ENCODE data around the gene CCDC91.
"Not testable (repeated sequence)": the region's sequence is repeated elsewhere in the genome, so short reads cannot be mapped to it uniquely, and the experiment has no call there.

CCDC91 gene

GRCh38 chr12:28296287-28296686 is 106.0 kb downstream of the CCDC91 start:
- no peak for DNase-seq

DNA sequence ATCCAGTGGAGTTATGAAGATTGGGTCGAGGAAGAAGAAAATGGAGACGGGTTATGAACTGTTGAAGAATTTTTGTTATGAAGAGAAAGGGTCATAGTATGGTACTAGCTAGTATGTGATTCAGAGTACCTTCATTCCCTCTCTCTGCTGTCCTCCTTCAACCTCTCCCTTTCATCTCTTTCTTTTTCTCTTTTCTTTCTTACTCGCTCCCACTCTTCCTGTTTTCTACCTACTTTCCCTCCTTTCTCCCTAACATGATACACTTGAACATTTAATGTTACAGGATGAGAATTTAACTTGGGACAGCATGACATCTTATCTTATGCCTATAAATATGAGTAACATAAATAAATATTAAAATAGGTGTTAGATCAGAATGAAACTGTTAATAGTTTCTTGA is 112.9 kb downstream of the CCDC91 start:
- DNase-seq = no peak

- DNase-seq = no peak
Measured at GRCh38 chr12:28306535-28306934, 116.3 kb downstream of the CCDC91 start.

- DNase-seq = no peak
Measured at GRCh38 chr12:28308891-28309290, 118.6 kb downstream of the CCDC91 start.

DNA sequence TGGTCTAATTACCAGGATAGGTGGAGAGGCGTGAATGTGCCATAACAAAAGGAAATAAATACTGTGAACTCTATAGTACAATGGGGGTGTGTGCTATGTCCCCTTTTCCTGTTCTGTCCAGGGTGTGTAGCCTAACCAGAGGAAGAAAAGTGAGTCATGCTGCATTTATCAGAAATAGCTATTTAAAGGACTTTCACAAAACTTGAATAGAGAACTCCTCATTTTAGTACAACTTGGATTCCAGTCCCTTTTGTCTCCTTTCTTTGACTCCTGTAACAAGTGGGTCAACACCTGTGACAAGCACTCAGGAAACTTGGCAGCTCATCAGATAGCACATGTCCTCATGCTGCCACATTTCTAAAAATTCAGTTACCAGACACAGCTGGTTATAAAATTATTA is 123.4 kb downstream of the CCDC91 start:
- no peak for DNase-seq

DNA sequence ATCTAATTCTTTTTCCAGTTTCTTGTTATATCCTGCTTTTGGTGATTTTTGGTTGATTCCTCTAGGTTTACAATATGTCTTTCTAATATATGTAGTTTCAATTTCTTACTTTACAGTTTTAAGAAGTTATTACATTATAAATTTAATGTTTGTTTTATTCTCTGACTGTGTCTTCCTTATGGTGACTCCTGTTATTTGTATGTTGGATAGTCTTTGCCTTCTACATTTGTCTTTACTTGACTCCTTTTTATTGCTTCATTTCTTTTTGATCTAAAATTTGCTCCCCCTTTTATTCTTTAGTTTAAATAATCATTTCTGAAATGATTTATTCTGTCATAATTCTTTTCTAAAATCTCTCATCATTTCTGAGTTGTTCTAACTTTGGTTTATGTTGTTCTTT is 125.8 kb downstream of the CCDC91 start:
- no peak for DNase-seq

- DNase-seq = no peak
Measured at GRCh38 chr12:28318273-28318672, 128.0 kb downstream of the CCDC91 start.

DNA sequence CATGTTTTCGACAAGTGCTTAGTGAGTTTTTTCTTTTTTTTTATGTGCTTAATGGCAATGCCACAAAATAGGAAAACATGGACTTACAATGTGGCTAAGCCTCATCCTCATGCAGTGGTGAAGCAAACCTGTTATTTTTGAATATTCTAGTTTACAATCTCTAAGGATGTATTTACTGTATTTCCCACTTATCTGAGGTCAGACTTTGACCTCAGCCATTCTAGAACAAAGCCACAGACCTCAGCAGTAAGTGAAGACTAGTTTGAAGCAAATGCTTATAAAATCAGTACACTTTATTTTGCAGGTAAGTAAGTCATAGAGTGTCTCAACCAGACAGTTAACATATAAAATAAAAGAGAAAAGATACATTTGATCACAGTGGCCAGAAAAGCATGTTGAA is 130.1 kb downstream of the CCDC91 start:
- no peak for DNase-seq

DNA sequence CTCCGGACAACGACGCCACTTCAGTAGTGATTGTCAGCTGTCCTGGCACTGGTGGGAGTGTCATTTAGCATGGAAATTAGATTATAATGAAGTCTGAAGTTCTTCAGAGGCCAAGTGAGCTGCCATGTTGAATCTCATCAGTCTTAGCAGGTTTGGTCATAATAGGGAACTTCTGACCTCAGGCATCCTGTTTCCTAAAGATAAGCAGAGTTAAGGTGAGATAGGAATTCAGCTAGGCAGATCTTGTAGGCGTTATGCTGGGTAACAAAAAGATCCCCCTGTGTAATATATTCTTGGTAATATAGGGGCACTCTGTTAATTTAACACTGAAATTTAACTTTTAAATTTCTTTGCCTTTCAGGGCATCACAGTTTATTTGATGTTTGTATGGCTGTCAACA is 137.5 kb downstream of the CCDC91 start:
- DNase-seq = no peak

DNA sequence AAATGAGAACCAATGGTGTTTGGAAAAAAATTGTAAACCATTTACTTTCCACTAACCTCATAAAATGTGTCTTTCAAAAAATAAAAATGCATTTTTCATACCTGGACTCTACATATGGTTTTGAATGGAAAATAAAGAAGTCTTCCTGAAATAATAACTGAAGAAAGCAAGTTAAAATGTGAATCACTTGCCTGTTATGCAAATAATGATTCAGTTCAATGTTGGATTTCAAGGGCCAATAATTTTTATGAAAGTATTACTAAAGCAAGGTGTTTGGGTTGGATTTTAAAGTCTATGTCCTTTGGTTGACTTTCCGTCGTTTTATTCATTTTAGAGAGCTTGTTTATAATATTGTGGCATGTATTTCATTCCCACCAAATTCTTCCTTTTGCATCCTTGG is 138.7 kb downstream of the CCDC91 start:
- DNase-seq = no peak

- DNase-seq = not testable (repeated sequence)
Measured at GRCh38 chr12:28329727-28330126, 139.5 kb downstream of the CCDC91 start.

DNA sequence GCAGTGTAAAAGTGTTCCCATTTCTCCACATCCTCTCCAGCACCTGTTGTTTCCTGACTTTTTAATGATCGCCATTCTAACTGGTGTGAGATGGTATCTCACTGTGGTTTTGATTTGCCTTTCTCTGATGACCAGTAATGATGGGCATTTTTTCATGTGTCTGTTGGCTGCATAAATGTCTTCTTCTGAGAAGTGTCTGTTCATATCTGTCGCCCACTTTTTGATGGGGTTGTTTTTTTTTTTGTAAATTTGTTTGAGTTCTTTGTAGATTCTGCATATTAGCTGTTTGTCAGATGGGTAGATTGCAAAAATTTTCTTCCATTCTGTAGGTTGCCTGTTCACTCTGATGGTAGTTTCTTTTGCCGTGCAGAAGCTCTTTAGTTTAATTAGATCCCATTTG is 140.0 kb downstream of the CCDC91 start:
- not testable (repeated sequence) for DNase-seq

DNA sequence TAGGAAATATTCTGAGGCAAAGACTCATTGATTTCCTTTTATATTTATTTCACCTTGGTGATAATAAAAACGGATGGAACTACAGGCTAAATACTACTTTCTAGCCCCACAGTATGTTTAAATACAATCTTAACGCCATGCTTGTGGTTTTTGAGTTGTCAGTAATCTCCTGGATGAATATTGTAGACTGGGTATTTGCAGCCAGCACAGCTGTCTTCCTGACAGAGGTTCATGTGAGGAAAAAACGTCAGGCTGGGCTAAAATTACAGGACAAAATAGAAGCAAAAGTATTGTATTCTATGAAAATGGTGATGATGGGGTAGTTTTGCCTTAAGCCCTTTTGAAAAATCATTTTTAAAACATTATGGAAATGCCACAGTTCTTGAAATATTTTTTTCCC is 140.9 kb downstream of the CCDC91 start:
- no peak for DNase-seq

DNA sequence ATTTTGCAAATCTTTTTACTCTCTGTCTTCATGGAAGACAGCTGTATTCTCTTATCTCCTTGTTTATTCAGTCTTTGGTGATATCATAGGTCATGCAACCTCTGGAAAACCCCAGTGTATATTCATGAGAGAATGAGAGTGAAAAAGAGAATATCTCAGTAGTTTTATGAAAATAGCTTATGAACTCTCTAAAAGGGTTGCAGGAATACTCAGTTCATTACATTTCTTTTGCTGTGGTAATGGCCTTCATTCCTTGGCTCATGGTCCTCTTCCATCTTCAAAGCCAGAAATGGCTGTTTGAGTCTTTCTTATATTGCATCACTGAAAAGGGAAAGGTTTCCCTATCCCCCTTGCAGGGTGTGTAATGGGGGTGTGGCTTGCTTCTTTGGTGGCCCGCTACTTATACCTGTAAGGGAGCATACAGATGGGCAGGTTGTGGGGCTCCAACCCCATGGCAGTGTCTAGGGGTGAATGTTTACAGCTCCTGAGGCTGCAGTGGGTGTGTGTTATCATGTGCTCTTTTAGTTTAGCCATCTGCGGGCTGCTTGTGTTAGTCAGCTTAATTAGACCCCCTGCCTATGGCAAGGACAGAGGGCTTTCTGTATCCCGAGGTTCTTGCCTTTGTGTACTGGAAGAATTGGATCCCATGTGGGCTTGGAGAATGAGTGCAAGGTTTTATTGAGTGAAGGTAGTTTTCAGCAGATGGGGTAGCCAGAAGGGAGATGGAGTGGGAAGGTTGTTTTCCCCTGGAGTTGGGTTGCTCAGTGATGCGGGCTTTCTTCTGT is 150.2 kb downstream of the CCDC91 start:
- peak; percentile 24 for DNase-seq

GRCh38 chr12:28343713-28344112 is 153.5 kb downstream of the CCDC91 start:
- no peak for DNase-seq

DNA sequence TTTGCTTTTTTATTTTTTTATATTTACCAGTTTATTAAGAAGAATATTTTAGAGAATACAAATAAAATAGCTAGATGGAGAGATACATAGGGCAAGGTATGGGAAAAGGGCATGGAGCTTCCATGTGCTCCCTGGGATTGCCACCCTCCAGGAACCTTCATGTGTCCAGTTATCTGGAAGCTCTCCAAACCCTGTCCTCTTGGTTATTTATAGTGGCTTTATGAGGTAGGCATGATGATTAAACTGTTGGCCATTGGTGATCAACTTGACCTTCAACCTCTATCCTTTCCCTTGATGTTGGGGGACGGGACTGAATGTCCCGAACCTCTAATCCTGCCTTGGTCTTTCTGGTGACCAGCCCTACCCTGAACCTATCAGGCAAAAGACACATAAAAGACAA is 156.3 kb downstream of the CCDC91 start:
- no peak for DNase-seq

DNA sequence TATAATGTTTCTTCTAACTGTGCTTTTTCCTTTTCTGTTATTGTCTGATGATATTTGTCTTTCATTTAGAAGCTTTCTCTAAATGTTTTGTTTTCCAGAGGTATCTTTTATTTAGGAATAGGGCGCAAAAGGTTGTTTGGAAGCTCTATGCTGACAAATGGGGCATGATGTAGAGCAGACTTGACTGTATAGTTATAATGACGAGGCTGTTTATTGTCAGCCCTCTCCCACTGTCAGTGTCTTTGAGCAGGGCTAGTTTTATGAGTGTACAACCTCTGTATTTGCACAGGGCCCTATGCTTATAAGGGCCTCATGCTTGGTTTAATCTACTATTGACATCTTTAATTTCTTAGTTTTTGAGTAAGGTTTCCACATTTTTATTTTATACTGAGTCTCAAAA is 158.9 kb downstream of the CCDC91 start:
- DNase-seq = no peak

DNA sequence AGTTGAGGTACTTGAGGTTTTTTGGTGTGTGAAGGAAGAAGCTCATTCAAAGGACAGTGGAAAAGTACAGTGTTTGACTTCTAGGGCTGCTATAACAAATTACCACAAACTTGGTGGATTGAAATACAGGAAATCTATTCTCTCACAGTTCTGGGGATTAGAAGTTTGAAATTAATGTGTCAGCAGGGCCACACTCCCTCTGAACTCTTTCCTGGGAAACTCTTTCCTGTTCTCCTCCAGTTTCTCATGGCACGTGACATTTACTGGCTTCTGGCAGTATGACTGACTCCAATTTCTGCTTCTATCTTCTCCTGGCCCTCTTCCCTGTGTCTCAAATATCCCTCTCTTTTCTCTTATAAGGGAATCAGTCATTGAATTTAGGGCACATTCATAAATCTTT is 160.2 kb downstream of the CCDC91 start:
- no peak for DNase-seq

GRCh38 chr12:28351414-28351813 is 161.2 kb downstream of the CCDC91 start:
- DNase-seq = no peak

GRCh38 chr12:28355161-28355560 is 164.9 kb downstream of the CCDC91 start:
- no peak for DNase-seq

DNA sequence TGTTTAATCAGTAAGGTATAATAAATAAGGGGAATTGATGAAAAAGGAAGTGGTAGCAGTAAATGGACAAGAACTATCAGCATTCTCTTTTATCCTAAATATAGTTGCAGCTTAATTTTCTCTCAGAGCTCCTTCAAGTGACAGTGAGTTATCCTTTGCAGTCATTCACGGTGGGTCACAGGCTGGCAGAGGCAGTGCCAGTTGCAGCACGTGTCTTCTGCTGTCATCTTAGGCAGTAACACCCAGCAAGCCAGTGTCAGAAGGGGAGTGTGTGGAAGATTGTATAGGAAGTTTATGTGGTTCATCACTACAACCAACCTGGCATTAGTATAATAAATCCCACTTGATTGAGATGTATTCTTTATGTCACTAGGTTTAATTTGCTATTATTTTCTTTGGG is 170.0 kb downstream of the CCDC91 start:
- DNase-seq = no peak

DNA sequence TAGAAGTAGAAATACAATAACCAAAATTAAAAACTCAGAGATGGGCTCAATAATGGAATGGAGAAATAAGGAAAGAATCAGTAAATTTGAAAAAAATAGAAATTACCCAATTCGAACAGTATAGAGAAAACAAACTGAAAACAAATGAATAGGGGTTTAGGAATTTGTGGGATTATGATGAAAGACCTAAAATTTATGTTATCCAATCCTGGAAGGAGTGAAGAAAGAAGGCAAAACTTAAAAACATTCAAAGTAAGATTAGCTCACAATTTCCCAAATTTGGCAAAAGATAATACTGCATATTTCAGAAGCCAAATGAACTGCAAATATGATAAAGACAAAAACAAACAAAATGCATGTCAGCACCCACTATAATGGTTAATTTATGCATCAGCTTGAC is 177.1 kb downstream of the CCDC91 start:
- no peak for DNase-seq

- DNase-seq = no peak
Measured at GRCh38 chr12:28367993-28368392, 177.7 kb downstream of the CCDC91 start.

GRCh38 chr12:28369483-28369882 is 179.2 kb downstream of the CCDC91 start:
- no peak for DNase-seq

- no peak for DNase-seq
Measured at GRCh38 chr12:28374556-28374955, 184.3 kb downstream of the CCDC91 start.
